HG03442 (cell line): ENCODE data around the gene ZNF432.

Experiments used
- ATAC-seq: cut with Tn5 transposase; IDR thresholded peaks from one replicate; pipeline ENCODE4 v1.9.1; 2021; ENCODE audit warnings: mild to moderate bottlenecking, moderate library complexity; ENCODE audit not compliant: unreplicated experiment

ZNF432 gene

GRCh38 chr19:52010674-52011073 lies 38.0 kb downstream of the ZNF432 start:
- ATAC-seq, result no peak

GRCh38 chr19:52007806-52008557 lies 40.7 kb downstream of the ZNF432 start, which contains the start of gene ZNF615:
Gene ZNF615 (minus strand): TSS chr19:52008211. CDS start chr19:52003711, 4,500 bp downstream.
- peak; percentile 96 for ATAC-seq

- ATAC-seq, result no peak
Measured at GRCh38 chr19:52007451-52007805, 41.2 kb downstream of the ZNF432 start.

- no peak for ATAC-seq
Measured at GRCh38 chr19:51994048-51994644, 54.5 kb downstream of the ZNF432 start.

- ATAC-seq, result no peak
Measured at GRCh38 chr19:51993422-51993821, 55.2 kb downstream of the ZNF432 start.

GRCh38 chr19:51986309-51987291 lies 62.0 kb downstream of the ZNF432 start, which contains the start of gene ZNF350:
Gene ZNF350 (minus strand): TSS chr19:51986840. CDS start chr19:51974360, 12,480 bp downstream.
- peak; percentile 69 for ATAC-seq

- no peak for ATAC-seq
Measured at GRCh38 chr19:51983361-51983760, 65.3 kb downstream of the ZNF432 start.
